NB4 (cell line): ENCODE results near the gene DHRS7.
A peak's percentile ranks its signal among the peaks of the same experiment; 100 is the strongest.

Experiments
- DNase-seq: peaks from one replicate; pipeline ENCODE4 v3.0.0; 2010; ENCODE audit warnings: low read depth
- H3K4me3 ChIP-seq: one replicate; pipeline ENCODE4 v1.5.1; 2011; ENCODE audit warnings: mild to moderate bottlenecking, low read depth, low read length, moderate library complexity
- MYC ChIP-seq: IDR thresholded peaks from 2 replicates; pipeline ENCODE4 v1.6.1; 2011; ENCODE audit warnings: low read depth, low read length
- POLR2A ChIP-seq: IDR thresholded peaks from 2 replicates; pipeline ENCODE4 v1.6.1; 2011; ENCODE audit warnings: mild to moderate bottlenecking; ENCODE audit not compliant: insufficient read length; ENCODE audit errors: extremely low read depth
- TF ChIP-seq, protein P1 (sequence below): IDR thresholded peaks from one replicate; pipeline ENCODE4 v1.5.1; 2012; ENCODE audit warnings: low read depth, low read length
- TF ChIP-seq, protein P2 (sequence below): IDR thresholded peaks from 2 replicates; pipeline ENCODE4 v1.6.1; 2011; ENCODE audit warnings: low read depth, low read length

DHRS7 gene

DNA sequence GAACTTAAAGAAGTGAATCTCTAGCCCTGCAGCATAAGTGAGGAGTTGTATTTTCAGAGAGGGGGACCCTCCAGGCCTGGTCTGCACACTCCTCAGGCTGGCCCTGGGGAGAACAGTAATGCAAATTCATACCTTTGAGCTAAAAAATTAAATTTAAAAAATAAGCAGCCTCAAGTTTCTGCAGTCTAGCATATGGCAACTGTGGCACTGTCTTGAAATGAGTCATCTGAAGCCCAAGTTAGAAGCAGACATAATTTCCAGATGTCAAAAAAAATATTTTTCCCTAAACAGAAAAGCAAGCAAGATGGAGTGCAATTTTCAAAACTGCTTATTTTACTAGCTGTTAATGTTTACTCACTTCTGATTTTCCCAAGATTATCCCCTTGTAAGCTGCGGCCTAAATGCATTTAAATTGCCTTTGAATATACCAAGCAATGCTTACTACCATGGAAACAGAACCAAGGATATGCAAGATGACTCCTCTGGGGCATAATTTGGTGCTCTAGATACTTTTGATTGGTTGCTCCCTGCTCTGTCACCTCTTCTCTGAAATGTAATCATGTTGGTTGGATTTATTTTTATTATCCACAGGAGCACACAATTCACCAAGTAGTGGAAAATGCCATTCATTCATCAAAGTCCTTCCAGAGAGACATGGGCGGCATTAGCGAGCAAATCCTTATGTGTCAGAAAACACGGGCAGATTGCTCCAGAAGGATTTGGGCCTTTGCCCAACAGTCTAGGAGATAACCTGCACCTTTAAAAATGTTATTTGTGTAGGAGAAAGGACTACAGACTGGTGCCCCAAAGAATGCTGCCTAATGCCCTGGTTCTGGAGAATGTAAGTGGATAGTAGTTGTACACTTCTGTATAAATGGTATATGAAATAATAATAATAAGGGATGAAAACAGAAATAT is 25.0 kb upstream of the DHRS7 start:
- TF ChIP-seq POLR2A, result no peak
- no peak for TF ChIP-seq MYC
- TF ChIP-seq, protein P1, sequence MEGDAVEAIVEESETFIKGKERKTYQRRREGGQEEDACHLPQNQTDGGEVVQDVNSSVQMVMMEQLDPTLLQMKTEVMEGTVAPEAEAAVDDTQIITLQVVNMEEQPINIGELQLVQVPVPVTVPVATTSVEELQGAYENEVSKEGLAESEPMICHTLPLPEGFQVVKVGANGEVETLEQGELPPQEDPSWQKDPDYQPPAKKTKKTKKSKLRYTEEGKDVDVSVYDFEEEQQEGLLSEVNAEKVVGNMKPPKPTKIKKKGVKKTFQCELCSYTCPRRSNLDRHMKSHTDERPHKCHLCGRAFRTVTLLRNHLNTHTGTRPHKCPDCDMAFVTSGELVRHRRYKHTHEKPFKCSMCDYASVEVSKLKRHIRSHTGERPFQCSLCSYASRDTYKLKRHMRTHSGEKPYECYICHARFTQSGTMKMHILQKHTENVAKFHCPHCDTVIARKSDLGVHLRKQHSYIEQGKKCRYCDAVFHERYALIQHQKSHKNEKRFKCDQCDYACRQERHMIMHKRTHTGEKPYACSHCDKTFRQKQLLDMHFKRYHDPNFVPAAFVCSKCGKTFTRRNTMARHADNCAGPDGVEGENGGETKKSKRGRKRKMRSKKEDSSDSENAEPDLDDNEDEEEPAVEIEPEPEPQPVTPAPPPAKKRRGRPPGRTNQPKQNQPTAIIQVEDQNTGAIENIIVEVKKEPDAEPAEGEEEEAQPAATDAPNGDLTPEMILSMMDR, result no peak
- TF ChIP-seq, protein P2, sequence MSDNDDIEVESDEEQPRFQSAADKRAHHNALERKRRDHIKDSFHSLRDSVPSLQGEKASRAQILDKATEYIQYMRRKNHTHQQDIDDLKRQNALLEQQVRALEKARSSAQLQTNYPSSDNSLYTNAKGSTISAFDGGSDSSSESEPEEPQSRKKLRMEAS, result no peak
- DNase-seq, result no peak
- H3K4me3 ChIP-seq, result no peak overlapping the region

DNA sequence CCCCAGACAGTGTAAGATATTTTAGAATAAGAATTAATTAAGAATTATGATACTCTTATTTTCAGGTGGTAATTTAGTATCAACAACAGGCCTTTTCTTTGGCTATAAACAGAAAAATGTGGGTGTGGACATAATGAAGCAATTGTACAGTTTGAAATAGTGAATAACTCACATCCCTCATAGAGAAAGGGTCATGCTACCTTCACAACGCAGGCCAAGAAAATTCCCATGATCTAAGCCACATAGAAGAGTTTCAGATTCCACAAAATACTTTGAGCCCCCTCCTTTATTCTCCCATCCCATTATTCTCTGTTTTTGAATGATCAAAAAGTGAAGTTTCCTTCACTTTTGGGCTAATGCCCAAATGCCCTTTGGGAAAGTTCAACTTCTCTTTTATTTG is 23.5 kb upstream of the DHRS7 start:
- H3K4me3 ChIP-seq, result no peak overlapping the region
- TF ChIP-seq MYC (no peak), POLR2A (no peak)
- TF ChIP-seq, protein P2, result no peak
- TF ChIP-seq, protein P1, result no peak
- no peak for DNase-seq

DNA sequence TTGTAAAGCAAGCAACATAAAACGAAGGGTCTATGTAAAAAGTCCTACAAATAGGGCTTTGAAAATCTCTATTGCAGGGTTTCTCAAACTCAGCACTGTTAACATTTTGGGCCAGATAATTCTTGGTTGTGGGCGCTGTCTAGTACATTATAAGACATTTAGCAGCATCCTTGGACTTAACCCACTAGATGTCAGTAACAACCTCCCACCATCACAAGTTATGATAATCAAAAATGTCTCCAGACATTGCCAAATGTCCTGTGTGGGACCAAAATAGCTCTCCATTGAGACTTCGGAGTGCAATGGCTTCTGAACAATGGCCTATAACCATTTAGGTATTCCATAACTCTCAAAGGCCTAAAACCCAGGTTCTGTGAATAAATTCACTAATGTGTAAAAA is 22.9 kb upstream of the DHRS7 start:
- DNase-seq, result peak; percentile 45
- H3K4me3 ChIP-seq, result no peak overlapping the region
- no peak for TF ChIP-seq MYC
- TF ChIP-seq, protein P1, result peak; percentile 4

DNA sequence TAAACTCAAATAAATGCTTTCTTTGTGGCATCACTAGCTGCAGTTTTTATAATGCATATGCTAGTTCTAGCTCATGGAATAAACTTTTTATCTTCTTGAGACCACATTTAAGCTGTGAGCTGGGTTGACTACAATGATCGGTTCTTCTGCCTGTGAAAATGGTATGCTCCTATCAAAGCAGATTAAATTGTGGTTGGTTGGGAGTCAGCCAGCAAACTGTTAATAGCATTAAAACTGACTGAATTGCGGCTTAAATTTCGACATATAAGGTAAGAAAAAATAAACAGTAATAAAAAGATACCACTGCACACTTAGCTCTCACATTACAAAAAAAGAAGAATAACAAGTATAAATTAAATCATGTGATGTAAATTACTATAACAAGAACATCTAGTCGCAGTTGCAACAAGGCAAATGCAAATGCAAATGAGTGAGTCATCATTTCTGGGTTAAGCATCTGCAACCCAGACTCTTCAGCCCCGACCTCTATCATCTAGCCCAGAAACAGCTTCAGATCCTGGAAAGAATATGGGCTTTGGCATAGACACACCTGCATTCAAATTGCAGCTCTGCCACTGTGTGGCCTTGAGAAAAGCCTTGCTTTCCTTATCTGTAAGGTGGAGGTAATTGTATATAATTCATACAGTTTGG is 19.8 kb upstream of the DHRS7 start:
- DNase-seq, result peak; percentile 18
- TF ChIP-seq, protein P2, result no peak
- TF ChIP-seq MYC (no peak), POLR2A (no peak)
- TF ChIP-seq, protein P1, result no peak
- no peak overlapping the region for H3K4me3 ChIP-seq

DNA sequence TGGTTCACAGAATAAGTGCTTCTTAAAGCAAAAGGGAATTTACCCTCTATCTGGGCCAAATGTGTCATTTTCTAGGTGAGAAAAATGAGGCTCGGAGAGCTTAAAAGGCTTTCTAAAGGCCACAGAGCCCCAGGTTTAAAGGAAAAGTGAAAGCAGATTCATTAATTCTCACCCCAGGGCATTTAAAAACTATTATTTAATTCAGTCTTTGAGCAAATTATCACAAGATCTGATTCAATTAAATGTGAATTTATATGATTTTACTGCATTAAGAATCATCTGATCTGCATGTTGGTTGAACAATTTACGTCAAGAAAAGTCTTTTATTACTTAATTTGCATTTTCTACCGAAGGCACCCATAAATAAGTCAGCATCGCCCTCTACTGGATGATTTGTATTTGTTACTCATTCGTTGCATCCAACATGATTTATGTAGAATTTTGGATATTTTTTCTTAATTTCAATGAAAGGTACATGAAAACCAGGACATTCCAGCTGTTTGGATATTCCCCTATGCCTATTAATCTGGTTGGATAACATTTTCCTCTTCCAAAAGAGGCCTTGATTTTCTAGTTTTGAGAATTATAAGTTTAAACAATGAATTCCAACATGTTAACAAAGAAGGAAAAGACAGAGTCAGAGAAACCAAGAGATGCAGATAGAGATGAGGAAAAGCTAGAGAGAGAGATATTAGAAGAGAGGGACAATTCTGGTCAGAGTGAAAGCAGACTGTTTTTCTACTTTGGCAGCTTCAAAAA is 19.1 kb upstream of the DHRS7 start:
- DNase-seq, result peak; percentile 75

More for the DNA sequence above, 19.1 kb upstream of the DHRS7 start:
- H3K4me3 ChIP-seq, result peak overlapping the region; percentile 58
- no peak for TF ChIP-seq MYC
- TF ChIP-seq, protein P2, result no peak
- TF ChIP-seq, protein P1, result peak; percentile 20
- no peak for TF ChIP-seq POLR2A
